ENCODE results near the gene TMEM100. TPM values are rescaled to one million over a fixed set of nuclear protein-coding genes. Genes with fewer than 3 reads are reported as not detected.

The TMEM100 gene
- polyA plus RNA-seq, 1 donor from 2014 or later = not detected

GRCh38 chr17:55727275-55727674, 4.6 kb upstream of the TMEM100 start:
- H3K36me3 ChIP-seq (ENCODE audit: insufficient read depth, low read length) = no peaks in the 10 kb centered on the region
- H3K9me2 ChIP-seq (ENCODE audit: insufficient read depth, low read length) = no peaks in the 10 kb centered on the region
- no peak overlapping the region for H3K27ac ChIP-seq (ENCODE audit: low read length)
- no peaks in the 10 kb centered on the region for H3F3A ChIP-seq (ENCODE audit: insufficient read depth, low read length, poor library complexity, severe bottlenecking)
- H2AFZ ChIP-seq (ENCODE audit: low read depth, low read length) = no peak overlapping the region
- no peak overlapping the region for H3K4me3 ChIP-seq (ENCODE audit: low read length)
- H3K79me2 ChIP-seq (replicated peaks; ENCODE audit: insufficient read depth, low read length) = no peaks in the 10 kb centered on the region
- no peak overlapping the region for H3K4me2 ChIP-seq (ENCODE audit: low read length)
- H4K20me1 ChIP-seq (ENCODE audit: insufficient read depth) = no peaks in the 10 kb centered on the region
- H3K9ac ChIP-seq (ENCODE audit: low read length) = no peak overlapping the region
- H3K9me3 ChIP-seq (ENCODE audit: low read length) = no peaks in the 10 kb centered on the region
- TF ChIP-seq POLR2AphosphoS5 (IDR thresholded peaks at IDR 0.05) = no peak
- TF ChIP-seq EP300 (conservative IDR thresholded peaks at IDR 0.05; ENCODE audit: poor library complexity, severe bottlenecking) = no peak
- no peak for TF ChIP-seq EZH2 (IDR thresholded peaks at IDR 0.05; ENCODE audit: borderline replicate concordance, insufficient read depth, low read length, poor library complexity, severe bottlenecking)
- TF ChIP-seq MXI1 (conservative IDR thresholded peaks at IDR 0.05; ENCODE audit: poor library complexity, severe bottlenecking) = no peak
- no peak for TF ChIP-seq REST (IDR thresholded peaks at IDR 0.05; ENCODE audit: borderline replicate concordance)
- TF ChIP-seq RAD21 (conservative IDR thresholded peaks at IDR 0.05) = no peak
- TF ChIP-seq CTCF (IDR thresholded peaks at IDR 0.05; ENCODE audit: poor library complexity, severe bottlenecking) = no peak
- no peak for TF ChIP-seq TAF1 (IDR thresholded peaks at IDR 0.05; ENCODE audit: low read depth)
- no peak for TF ChIP-seq SMC3 (conservative IDR thresholded peaks at IDR 0.05; ENCODE audit: poor library complexity)
- H3K27me3 ChIP-seq (ENCODE audit: insufficient read depth, low read depth, low read length) = no peaks in the 10 kb centered on the region

GRCh38 chr17:55726440-55726839, 3.8 kb upstream of the TMEM100 start:
- Histone ChIP-seq H3F3A (ENCODE audit: insufficient read depth, low read length, poor library complexity, severe bottlenecking) (no peaks in the 10 kb centered on the region), H3K4me2 (ENCODE audit: low read length) (no peak overlapping the region), H3K36me3 (ENCODE audit: insufficient read depth, low read length) (no peaks in the 10 kb centered on the region), H2AFZ (ENCODE audit: low read depth, low read length) (no peak overlapping the region), H3K27ac (ENCODE audit: low read length) (no peak overlapping the region), H3K79me2 (replicated peaks; ENCODE audit: insufficient read depth, low read length) (no peaks in the 10 kb centered on the region), H4K20me1 (ENCODE audit: insufficient read depth) (no peaks in the 10 kb centered on the region), H3K27me3 (ENCODE audit: insufficient read depth, low read depth, low read length) (no peaks in the 10 kb centered on the region), H3K4me3 (ENCODE audit: low read length) (no peak overlapping the region), H3K9me3 (ENCODE audit: low read length) (no peaks in the 10 kb centered on the region), H3K9me2 (ENCODE audit: insufficient read depth, low read length) (no peaks in the 10 kb centered on the region), H3K9ac (ENCODE audit: low read length) (no peak overlapping the region)
- TF ChIP-seq MXI1 (conservative IDR thresholded peaks at IDR 0.05; ENCODE audit: poor library complexity, severe bottlenecking) = no peak
- no peak for TF ChIP-seq CTCF (IDR thresholded peaks at IDR 0.05; ENCODE audit: poor library complexity, severe bottlenecking)
- TF ChIP-seq SMC3 (conservative IDR thresholded peaks at IDR 0.05; ENCODE audit: poor library complexity) = no peak
- no peak for TF ChIP-seq RAD21 (conservative IDR thresholded peaks at IDR 0.05)
- TF ChIP-seq TAF1 (IDR thresholded peaks at IDR 0.05; ENCODE audit: low read depth) = no peak
- TF ChIP-seq EP300 (conservative IDR thresholded peaks at IDR 0.05; ENCODE audit: poor library complexity, severe bottlenecking) = no peak
- no peak for TF ChIP-seq REST (IDR thresholded peaks at IDR 0.05; ENCODE audit: borderline replicate concordance)
- no peak for TF ChIP-seq EZH2 (IDR thresholded peaks at IDR 0.05; ENCODE audit: borderline replicate concordance, insufficient read depth, low read length, poor library complexity, severe bottlenecking)
- TF ChIP-seq POLR2AphosphoS5 (IDR thresholded peaks at IDR 0.05) = no peak
